ENCODE measurements around the gene DTX3L.

DTX3L gene

GRCh38 chr3:122546151-122546550, 18.0 kb upstream of the DTX3L start:
- TF ChIP-seq CTCF (IDR thresholded peaks at IDR 0.05; ENCODE audit: control insufficient read depth, extremely low read depth, insufficient read depth) = no peak
- H3K4me3 ChIP-seq (ENCODE audit: low read depth, low read length) = no peak overlapping the region
- no peak for DNase-seq (ENCODE audit: low read depth)

GRCh38 chr3:122548076-122548475, 16.1 kb upstream of the DTX3L start:
- TF ChIP-seq CTCF (IDR thresholded peaks at IDR 0.05; ENCODE audit: control insufficient read depth, extremely low read depth, insufficient read depth) = no peak
- H3K4me3 ChIP-seq (ENCODE audit: low read depth, low read length) = no peak overlapping the region
- no peak for DNase-seq (ENCODE audit: low read depth)

GRCh38 chr3:122548619-122549018, 15.5 kb upstream of the DTX3L start:
- DNase-seq (ENCODE audit: low read depth) = no peak
- no peak overlapping the region for H3K4me3 ChIP-seq (ENCODE audit: low read depth, low read length)
- TF ChIP-seq CTCF (IDR thresholded peaks at IDR 0.05; ENCODE audit: control insufficient read depth, extremely low read depth, insufficient read depth) = no peak

GRCh38 chr3:122553171-122553570, 11.0 kb upstream of the DTX3L start:
- no peak overlapping the region for H3K4me3 ChIP-seq (ENCODE audit: low read depth, low read length)
- DNase-seq (ENCODE audit: low read depth) = no peak
- TF ChIP-seq CTCF (IDR thresholded peaks at IDR 0.05; ENCODE audit: control insufficient read depth, extremely low read depth, insufficient read depth) = no peak

GRCh38 chr3:122555275-122556071, 8.7 kb upstream of the DTX3L start:
- no peak for TF ChIP-seq CTCF (IDR thresholded peaks at IDR 0.05; ENCODE audit: control insufficient read depth, extremely low read depth, insufficient read depth)
- DNase-seq (ENCODE audit: low read depth) = no peak
- no peak overlapping the region for H3K4me3 ChIP-seq (ENCODE audit: low read depth, low read length)

GRCh38 chr3:122557356-122557755, 6.8 kb upstream of the DTX3L start:
- DNase-seq (ENCODE audit: low read depth) = no peak
- H3K4me3 ChIP-seq (ENCODE audit: low read depth, low read length) = no peak overlapping the region
- TF ChIP-seq CTCF (IDR thresholded peaks at IDR 0.05; ENCODE audit: control insufficient read depth, extremely low read depth, insufficient read depth) = no peak

GRCh38 chr3:122558605-122559004, 5.5 kb upstream of the DTX3L start:
- DNase-seq (ENCODE audit: low read depth) = no peak
- H3K4me3 ChIP-seq (ENCODE audit: low read depth, low read length) = no peak overlapping the region
- TF ChIP-seq CTCF (IDR thresholded peaks at IDR 0.05; ENCODE audit: control insufficient read depth, extremely low read depth, insufficient read depth) = no peak
